ENCODE measurements around the gene IL11RA.

The IL11RA gene

DNA sequence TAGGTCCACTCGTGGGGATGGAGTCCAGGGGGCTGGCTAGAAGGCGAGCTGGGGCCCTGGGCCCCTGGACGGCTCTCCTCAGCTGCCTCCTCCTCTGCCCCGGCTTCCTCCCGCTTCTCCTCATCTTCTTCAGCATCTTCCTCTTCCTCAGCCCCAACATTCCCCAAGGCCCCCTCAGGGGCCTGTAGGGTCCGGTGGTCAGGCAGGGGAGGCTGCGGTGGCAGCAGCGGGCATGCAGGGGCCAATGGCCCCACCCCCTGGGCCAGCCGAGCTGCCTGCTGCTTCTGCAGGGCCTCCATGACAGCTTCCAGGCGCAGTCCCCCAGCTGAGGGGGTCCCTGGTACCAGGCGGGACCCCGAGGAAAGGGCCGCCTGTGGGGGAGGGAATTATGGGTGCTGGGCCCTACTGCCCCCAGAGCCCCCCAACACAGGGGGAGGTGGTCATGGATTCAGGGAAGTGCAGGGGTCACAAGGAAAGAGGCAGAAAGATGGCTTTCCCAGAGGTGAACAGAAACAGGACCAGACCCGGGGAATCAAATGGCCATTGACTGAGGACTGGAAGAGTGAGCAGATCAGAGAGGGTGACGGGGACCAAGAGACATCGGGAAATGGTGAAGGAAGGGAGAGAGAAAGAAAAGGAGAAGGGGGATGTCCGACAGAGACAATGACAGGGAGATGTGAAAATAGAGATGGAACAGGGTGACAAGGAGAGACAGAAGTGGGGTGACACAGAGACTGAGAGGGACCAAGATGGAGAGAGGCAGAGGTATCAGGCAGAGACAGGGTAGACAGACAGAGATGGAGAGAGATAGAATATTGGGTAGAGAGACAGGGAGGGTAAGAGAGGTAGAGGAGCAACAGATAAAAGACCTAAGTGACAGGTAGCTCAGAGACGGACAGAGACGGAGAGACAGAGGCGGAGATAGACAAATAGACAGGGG, 24.0 kb upstream of the IL11RA start:
- H3K9me3 ChIP-seq = no peaks in the 10 kb centered on the region
- H3K27me3 ChIP-seq = peaks cover 98% of the 10 kb centered on the region
- H3K4me1 ChIP-seq (ENCODE audit: control insufficient read depth in 1 of 2, insufficient read depth in 1 of 2, low read depth in 1 of 2, low read length in 1 of 2) = peaks cover 10 to 16% of the 10 kb centered on the region in 2 experiments
- H3K36me3 ChIP-seq = no peaks in the 10 kb centered on the region
- no peak overlapping the region for H3K27ac ChIP-seq
- TF ChIP-seq, protein P1, sequence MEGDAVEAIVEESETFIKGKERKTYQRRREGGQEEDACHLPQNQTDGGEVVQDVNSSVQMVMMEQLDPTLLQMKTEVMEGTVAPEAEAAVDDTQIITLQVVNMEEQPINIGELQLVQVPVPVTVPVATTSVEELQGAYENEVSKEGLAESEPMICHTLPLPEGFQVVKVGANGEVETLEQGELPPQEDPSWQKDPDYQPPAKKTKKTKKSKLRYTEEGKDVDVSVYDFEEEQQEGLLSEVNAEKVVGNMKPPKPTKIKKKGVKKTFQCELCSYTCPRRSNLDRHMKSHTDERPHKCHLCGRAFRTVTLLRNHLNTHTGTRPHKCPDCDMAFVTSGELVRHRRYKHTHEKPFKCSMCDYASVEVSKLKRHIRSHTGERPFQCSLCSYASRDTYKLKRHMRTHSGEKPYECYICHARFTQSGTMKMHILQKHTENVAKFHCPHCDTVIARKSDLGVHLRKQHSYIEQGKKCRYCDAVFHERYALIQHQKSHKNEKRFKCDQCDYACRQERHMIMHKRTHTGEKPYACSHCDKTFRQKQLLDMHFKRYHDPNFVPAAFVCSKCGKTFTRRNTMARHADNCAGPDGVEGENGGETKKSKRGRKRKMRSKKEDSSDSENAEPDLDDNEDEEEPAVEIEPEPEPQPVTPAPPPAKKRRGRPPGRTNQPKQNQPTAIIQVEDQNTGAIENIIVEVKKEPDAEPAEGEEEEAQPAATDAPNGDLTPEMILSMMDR (IDR thresholded peaks at IDR 0.05) = no peak
- no peak overlapping the region for H3K4me3 ChIP-seq (ENCODE audit: low read depth in 1 of 2, low read length in 1 of 2)

DNA sequence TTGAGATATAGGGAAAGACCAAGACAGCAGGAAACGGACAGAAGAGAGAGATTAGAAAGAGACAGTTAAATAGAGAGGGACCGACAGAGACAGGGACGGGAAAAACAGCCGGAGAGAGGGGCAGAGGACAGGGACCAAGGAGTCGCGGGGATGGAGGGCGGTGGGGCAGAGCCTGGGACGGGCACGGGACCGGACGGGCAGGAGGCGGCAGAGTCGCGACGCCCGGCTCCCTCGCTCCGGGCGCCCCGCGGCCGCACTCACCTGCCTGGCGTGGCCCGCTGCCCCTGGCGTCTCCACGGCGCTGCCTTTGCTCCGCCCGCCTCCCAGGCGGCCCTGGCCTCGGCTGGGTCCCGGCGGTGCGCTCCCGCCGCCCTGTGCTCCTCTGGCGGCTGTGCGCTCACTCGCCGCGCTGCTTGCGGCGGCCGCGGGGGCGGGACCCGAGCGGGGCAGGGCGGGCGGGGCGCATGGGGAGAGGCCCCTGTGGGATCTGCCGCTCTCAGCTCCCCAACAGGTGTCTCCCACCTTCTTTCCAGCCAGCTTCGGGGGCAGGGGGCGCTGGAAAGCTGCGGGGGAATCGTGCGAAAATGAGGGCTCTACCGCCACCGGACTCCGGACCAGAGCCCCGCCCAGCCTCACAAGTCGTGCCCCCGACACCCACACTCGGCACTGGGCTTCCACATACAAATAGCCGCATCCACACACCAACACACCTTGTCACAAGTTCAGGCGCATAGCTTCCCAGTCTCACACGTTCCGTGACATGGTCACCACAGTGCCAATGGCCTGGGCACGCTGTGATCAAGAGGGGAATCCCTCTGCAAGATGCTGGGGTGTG, 23.1 kb upstream of the IL11RA start, which contains the start of gene ARID3C:
ARID3C (minus strand) TSS at position 411 of the 835 bp plus-strand sequence. CDS start 1,052 bp downstream, outside the sequence.
- Histone ChIP-seq H3K4me3 (ENCODE audit: low read depth in 1 of 2, low read length in 1 of 2) (peak within 1 kb of the TSS in 1 of 2 experiments; percentile 34), H3K27ac (no peak within 1 kb of the TSS), H3K27me3 (peaks cover 89% of the 10 kb centered on the region), H3K9me3 (no peaks in the 10 kb centered on the region), H3K4me1 (ENCODE audit: control insufficient read depth in 1 of 2, insufficient read depth in 1 of 2, low read depth in 1 of 2, low read length in 1 of 2) (peaks cover 5 to 10% of the 10 kb centered on the region in 2 experiments), H3K36me3 (no peaks in the 10 kb centered on the region)
- TF ChIP-seq, protein P1 (IDR thresholded peaks at IDR 0.05) = no peak

GRCh38 chr9:34629491-34629808, 22.5 kb upstream of the IL11RA start:
- peaks cover 84% of the 10 kb centered on the region for H3K27me3 ChIP-seq
- H3K9me3 ChIP-seq = no peaks in the 10 kb centered on the region
- peaks cover 5 to 10% of the 10 kb centered on the region in 2 experiments for H3K4me1 ChIP-seq (ENCODE audit: control insufficient read depth in 1 of 2, insufficient read depth in 1 of 2, low read depth in 1 of 2, low read length in 1 of 2)
- TF ChIP-seq, protein P1 (IDR thresholded peaks at IDR 0.05) = no peak
- H3K36me3 ChIP-seq = no peaks in the 10 kb centered on the region
- no peak overlapping the region for H3K27ac ChIP-seq
- H3K4me3 ChIP-seq (ENCODE audit: low read depth in 1 of 2, low read length in 1 of 2) = no peak overlapping the region

DNA sequence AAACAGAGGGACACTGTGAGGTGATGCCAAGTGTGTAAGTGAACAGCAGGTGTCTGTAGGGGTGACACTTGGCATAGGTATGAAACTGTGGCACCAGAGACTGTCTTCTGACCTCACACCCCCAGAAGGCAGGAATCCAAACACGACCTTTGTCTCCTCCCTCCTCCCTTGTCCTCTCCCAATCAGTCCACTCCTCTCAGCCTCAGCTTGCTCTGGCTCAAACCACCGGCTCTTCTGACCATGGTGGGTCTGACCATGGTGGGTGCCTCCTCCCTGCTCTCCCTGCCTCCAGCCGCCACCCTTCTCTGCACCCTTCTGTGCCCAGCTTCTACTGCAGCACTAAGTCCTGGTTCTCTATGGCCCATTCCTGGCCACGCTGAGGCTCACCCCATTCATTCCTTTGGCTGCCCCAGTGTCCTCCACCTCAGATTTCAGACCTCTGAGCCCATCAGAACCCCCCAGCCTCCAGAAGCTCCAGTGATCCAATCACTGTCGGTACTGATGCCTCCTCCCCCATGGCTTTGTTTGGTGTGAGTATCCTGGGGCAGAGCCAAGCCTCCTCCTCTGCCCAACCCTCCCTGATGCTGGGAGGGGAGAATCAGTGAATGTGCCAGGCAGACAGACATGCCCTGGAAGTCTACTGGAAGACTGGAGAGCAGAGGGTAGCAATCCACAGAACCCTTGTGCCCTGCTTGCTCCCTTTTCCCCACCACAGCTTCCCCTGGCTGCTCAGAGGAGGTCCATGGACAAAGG, 21.4 kb upstream of the IL11RA start:
- peaks cover 5 to 10% of the 10 kb centered on the region in 2 experiments for H3K4me1 ChIP-seq (ENCODE audit: control insufficient read depth in 1 of 2, insufficient read depth in 1 of 2, low read depth in 1 of 2, low read length in 1 of 2)
- TF ChIP-seq, protein P1 (IDR thresholded peaks at IDR 0.05) = no peak
- H3K27me3 ChIP-seq = peaks cover 72% of the 10 kb centered on the region
- no peak overlapping the region for H3K4me3 ChIP-seq (ENCODE audit: low read depth in 1 of 2, low read length in 1 of 2)
- no peak overlapping the region for H3K27ac ChIP-seq
- no peaks in the 10 kb centered on the region for H3K9me3 ChIP-seq
- H3K36me3 ChIP-seq = no peaks in the 10 kb centered on the region

DNA sequence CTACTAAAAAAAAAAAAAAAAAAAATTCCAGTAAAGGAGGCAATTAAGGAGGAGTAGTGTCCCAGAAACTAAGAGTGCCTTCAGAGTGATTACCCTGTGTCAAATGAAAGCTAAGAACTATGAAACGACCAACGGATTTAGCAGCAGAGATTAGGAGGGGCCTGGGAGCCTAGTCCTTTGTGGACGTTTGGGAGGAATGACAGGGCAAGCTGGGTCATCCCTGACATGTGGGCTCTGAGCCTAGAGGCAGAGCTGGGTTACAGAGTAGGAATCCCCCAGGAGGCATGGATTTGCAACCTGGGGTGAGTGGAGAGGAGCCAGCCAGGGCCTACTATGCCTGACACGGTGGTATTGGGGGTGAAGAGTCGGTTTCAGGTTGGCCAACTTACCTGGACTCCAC, 18.8 kb upstream of the IL11RA start:
- Histone ChIP-seq H3K4me3 (ENCODE audit: low read depth in 1 of 2, low read length in 1 of 2) (no peak overlapping the region), H3K36me3 (no peaks in the 10 kb centered on the region), H3K4me1 (ENCODE audit: control insufficient read depth in 1 of 2, insufficient read depth in 1 of 2, low read depth in 1 of 2, low read length in 1 of 2) (peaks cover 18 to 25% of the 10 kb centered on the region in 2 experiments), H3K27ac (no peak overlapping the region), H3K9me3 (no peaks in the 10 kb centered on the region), H3K27me3 (peaks cover 50% of the 10 kb centered on the region)
- TF ChIP-seq, protein P1 (IDR thresholded peaks at IDR 0.05) = no peak

Data from neutrophil (primary cell).